Inferior parietal cortex (tissue), 1 donor: ENCODE data around the gene GADD45G.
A peak's percentile ranks its signal among the peaks of the same experiment; 100 is the strongest.

ENCODE experiments used
- DNase-seq: peaks from one replicate; pipeline ENCODE4 v3.0.0-alpha.2; 2016; ENCODE audit errors: extremely low spot score

GADD45G gene

DNA sequence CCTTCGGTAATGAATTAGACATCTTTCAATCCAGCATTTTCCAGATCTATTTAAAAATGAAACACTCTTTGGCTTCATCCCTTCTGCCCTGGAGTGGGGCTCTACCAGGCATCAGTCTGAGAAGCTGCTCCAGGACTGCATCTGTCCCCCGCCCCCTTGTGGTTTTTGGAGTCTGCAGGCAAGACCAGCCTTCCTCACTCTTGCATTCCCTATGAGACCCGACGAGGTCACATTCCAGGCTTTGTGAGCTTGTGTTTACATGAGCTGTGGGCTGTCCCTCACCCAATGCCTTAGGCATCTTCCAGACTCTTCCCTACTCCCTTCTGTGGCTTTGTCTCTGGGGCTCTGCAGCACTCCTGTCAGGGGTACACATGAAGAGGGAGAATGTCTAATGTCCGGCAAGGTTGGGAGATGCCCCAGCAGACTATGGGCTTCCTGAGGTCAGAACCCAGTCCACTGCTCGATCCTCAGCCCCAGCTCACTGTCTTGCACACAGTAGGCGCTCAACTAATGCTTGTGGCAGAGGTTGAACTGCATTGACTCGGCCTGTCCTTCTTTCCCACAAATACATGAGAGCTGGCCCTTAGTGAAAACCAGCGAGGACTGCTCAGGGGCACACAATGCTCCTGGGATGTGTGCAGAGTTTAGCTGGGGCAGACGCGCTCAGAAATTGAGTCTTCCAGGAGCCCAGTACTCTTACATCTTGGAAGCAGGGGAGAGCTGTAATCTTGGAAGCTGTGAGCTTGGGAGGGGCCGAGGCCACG lies 11.7 kb upstream of the GADD45G start:
- DNase-seq = no peak

DNA sequence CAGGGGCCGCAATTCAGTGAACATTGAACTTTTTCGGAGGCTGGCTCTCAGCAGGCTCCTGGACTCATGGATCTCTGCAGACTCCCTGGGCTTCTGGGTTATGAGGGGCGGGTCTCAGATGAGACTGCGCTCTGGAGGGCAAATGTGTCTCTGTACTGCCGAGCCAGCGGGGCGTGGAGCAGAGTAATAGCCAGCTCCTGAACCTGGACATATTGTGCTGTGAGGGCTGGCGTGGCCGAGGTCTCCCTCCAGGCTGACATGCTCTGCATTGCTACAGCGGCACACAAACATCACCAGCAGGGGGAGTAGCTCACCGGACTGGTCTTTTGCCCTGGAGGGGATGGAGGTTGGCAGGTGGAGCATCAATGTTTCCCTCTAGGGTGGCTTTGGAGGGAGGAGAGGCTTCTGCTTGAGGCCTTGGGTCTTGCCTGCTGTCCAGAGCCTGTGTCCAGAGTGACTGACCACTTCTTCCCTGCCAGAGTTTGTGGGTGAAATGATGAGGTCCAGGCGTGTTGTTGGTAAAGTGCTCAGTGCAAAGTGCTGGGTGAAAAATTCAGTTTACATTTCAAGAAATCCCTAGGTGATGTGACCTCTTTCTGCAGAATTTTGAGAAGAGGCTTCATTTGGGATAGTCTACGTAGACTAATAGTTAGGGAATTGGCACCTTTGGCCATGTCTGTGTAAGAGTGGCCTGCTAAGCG lies 10.9 kb upstream of the GADD45G start:
- DNase-seq = no peak

DNA sequence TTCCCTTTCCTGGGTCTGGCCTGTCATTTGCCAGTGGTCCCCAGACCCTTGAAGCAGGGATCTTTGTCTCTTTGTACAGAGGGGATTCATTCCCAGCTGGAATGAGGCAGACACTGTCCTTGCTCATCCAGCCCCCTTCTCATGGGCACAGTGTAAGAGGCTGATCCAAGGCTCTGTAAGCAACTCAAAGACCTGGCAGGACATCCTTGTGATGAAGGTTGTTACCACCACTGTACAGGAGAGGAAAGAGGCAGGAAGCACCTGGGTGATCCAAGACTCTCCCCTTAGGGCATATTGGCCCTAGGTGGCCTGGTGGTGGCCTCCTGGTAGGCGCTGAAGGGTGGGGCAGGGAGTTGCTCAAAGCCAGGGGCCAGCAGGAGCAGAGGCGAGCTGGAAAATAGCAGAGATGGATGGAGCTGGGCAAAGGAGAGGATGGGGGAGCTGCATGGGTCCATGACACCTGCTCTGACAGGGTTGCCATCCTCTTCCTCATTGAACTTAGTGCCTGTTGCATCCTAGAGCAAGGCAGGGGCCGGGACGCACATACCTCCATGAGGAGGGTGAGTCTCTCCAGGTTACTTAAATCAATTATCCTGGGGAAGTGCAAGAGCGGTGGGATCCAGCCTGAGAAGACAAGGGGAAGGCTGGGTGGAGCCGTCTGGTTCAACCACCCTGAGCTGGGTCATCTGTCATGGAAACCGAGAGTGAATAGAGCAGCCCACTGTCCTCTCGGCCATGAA lies 9.8 kb upstream of the GADD45G start:
- DNase-seq = no peak

DNA sequence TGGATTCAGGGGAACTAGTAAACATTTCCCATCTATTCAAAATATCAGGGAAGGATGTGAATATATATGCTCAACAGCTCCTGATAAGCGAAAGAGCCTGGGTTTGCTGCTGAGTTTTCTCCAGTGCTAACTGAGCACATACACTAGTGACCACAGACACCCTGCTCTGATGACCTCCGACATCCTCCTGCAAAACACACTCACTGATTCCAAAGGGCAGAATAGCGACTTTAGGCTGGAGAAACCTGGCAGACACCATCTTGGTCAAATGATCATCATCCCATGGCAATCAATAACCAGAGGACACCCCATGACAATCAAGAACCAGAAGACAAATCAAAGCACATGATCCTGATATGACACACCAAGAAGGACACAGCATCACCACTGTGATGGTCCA lies 9.2 kb upstream of the GADD45G start:
- no peak for DNase-seq

DNA sequence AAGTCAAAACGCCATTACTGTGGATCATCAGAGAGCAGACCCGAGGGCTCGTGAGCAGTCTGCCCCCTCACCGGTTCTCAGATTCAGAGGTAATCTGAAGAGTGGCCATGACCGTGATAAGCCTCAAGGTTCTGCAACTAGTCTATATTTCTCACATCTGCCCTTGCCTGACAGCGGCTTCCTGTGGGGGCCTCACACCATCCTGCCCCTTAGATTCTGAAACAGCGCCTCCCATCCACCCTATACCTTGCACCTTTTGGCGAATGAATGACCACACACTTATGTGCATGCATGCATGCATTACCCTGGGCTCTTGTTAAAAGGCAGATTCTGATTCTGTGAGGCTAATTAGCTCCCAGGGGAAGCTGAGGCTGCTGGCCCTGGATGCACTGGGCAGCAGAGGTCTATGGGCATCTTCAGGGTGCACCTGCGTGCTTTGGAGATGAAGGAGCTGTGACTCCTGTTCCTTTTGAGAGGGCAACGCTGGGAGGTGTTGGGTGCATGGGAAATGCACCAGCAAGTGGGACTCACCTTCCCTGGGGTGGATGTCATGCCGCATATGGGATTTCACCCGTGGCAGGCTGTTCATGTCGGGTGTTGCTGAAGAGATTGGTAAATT lies 7.8 kb upstream of the GADD45G start:
- DNase-seq = no peak

DNA sequence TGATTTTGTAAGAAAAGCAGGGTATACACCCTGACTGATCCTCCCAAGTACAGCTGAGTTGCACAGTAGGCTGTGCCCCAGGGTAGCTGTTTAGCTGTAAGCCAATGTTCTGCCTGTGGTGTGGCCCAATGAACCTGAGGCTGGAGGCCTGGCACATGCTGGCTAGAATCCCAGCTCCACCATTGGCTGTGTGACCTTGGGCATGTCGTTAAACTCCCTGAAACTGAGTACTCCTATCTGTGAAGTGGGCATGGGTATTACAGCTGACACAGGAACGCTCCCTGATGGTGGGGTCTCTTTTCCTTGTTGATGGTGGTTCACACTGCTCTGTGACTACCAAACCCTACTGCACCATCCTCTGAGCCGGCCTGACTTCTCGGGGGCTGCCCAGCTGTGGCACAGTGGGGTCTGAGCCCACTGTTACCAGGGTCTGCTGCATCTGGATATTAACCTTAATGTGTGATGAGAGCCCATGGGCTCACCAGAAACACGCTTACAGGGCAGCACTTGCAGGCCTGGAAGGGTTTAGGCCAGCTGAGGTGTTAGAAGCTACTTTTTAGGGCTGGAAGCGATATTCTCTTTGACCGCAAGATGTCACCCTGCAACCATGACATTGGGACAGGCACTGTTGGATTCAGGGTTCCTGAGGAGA lies 7.0 kb upstream of the GADD45G start:
- DNase-seq = peak; percentile 84

DNA sequence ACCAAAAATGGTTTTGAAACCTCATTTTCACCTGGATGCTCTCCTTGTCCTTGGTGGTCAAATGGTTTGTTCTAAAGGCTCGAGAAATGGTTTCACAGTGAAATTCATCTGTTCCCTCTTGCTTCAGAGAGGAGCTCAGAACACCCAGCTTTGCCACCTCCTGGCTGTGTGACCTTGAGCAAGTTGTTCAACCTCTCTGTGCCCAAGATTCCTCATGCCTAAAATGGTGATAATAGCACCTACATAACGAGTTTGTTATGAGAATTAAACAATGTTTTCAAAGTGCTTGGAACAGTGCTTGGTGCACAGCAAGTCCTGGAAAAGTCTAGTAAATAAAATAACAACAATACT lies 6.5 kb upstream of the GADD45G start:
- DNase-seq = no peak

DNA sequence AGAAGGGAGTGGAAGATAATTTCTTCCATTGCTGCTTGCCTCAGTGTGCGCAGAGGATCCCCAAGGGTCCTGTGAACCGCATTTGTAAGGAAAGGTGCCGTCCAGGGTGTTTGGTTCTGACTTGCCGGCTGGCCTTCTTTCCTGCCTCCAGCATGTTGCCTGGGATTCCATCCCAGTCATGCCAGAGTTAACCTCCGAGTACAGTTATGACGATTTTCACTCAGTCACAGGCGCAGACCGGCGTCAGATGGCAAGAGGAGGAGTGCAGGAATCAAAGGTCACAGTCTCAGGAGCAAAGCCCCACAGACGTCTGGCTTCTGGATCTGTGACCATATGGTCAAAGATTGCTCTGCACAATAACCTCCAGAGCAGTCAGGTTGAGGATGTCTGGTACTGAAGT lies 5.9 kb upstream of the GADD45G start:
- DNase-seq = no peak

DNA sequence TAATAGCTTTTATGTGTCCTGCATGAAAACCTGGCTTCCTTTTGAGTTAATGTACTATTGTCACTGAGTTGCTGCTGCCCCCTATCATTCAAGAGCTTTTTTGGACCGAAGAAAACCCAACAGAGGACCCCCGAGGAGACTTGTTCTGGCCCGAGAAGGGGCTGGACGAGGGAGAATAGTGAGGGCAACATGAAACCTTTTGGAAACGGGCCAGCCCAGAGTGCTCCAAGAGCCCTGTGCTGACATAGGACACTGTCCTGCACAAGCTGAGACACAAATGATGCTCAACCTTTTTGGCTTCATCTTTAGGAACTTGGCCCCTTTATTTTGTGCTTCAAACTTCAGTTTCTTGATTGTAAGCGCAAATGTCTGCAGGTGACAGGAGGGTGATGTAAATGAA lies 4.0 kb upstream of the GADD45G start:
- no peak for DNase-seq

DNA sequence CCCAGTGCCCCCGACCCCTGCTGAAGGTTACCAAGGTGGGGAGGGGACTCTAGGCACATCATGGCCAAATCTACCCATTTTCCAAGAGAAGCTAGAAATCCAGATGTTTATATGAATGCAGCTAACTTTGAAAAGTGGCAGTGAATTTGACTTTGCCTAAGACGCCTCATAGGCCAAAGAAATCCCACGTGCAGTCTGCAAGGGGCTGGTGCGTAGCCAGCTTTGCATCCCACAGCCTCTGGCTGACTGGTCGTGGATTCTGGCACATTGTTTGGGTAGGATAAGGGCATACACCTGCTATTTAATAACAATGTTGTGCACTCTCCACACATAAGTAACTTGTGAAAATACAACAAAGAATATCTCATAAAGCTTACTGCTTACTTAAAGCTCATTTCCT lies 3.5 kb upstream of the GADD45G start:
- no peak for DNase-seq

DNA sequence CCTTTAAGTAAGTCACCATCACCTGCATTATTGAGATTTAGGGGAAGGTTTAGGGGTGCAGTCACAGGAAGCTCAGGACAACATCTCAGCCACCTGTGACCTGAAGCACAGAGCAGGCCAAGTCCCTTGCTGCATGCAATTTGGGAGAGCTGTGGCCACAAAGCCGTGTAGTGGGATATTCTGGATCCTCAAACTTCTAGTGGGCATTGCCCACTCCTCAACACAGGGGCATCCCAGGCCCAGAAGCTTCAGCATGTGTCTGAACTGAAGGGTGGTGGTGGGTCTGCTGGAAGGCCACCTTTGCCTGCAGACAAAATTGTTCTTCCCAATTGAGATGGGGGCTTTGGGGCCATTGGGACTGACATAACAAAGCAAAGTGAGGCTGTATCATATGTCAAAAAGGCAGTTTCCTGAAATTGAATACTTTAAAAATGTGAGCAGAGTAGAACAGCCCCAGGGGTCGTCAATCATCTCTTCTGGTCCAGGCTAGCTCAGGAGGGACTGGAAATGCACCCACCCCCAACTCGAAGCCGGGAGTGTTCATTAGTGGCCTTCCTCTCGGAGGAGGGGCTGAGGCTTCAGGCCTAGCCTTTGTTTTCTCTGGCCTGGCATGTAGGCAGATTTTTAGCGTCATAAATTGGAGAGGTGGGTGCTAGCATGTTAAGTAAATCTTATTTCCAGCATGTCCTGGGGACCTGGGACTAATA lies 2.8 kb upstream of the GADD45G start:
- DNase-seq = no peak

DNA sequence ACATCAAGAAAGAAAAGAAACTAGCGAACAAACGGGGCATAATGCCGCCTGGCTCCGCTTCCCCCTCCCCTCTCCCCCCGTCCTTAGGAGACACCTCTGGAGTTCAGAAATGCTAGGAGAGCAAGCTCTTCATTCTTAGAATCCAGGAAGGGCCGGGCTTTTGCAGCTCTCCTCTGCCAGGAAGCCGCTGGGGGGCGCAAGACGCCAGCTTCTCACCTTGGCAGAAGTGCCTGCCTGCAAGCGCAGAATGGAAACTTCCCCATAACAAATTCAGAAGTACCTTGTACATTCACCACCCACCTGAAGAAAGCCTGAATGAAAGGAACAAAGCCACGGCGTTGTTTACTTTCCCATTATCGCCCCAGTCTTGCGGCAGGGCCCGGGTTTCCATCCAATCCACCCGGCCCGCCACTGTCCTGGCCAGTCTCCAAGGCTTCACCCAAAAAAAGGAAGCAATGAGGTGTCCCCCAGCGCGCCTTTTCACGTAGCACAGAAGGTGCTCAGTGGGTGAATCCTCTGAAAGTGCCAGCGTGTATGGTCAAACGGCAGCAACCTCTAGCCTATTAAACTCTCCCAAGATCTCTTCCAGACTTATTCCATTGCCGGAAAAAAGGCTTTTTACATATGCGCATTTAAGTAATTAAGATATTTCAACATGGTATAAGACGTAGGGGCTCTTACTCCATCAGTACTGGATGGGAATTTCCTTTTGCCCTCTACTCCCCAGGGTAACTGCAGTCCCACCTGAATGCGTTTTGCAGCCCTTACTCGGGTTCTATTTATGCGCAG lies 1.6 kb upstream of the GADD45G start:
- peak; percentile 90 for DNase-seq

DNA sequence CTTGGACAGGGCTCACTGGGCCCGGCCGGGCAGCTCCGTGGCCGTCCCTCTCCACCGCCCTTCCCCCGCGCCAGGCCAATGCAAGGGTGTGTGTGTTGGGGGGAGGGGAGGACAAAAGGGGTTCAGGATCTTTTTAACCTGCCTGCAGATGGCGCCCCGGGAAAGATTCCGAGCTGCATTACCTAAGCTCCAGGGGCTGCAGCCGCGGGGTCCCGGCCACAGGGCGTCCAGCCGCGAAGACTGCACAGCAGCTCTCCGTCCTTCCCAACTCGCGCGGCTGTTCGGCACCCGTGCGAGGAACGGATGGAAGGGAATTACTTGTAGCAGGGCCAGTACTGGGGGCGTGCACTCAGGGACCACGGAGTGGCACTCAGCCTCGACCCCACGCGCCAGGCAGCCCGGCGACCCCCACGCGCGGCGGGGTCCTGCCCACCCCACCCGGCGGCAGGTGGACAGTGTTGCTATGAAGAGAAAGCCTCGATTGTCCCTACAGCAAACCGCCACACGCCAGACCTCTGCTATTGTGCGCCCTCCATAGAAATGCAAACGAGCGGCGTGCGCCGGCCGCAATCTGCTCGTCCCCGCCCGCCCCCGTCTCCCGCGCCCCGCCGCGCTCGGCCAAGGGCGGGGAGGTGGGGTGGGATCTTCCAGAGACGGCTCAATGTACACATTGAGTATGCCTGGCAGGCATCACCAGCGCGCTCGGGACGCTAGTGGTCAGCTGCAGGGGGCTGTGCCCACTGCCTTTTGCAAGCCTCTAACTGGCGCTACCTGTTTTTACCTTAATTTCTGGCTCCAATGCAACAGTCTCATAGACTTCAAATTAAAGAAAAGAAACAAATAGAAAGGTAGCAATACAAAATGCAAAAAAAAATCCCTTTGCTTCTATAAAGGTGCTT lies 796 bp upstream of the GADD45G start:
- no peak for DNase-seq

DNA sequence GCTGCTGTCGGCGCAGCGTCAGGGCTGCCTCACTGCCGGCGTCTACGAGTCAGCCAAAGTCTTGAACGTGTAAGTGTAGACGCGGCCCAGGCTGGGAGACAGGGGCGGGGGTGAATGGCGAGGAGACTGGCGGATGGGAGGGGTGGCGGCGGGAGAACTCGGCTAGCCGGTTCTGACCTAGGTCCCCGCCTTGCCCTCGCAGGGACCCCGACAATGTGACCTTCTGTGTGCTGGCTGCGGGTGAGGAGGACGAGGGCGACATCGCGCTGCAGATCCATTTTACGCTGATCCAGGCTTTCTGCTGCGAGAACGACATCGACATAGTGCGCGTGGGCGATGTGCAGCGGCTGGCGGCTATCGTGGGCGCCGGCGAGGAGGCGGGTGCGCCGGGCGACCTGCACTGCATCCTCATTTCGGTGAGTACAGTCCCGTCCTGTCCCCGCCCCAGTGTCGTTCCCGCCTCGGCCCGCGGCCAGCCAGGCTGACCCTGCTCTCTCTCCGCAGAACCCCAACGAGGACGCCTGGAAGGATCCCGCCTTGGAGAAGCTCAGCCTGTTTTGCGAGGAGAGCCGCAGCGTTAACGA lies 745 bp downstream of the GADD45G start:
- DNase-seq = peak; percentile 43

DNA sequence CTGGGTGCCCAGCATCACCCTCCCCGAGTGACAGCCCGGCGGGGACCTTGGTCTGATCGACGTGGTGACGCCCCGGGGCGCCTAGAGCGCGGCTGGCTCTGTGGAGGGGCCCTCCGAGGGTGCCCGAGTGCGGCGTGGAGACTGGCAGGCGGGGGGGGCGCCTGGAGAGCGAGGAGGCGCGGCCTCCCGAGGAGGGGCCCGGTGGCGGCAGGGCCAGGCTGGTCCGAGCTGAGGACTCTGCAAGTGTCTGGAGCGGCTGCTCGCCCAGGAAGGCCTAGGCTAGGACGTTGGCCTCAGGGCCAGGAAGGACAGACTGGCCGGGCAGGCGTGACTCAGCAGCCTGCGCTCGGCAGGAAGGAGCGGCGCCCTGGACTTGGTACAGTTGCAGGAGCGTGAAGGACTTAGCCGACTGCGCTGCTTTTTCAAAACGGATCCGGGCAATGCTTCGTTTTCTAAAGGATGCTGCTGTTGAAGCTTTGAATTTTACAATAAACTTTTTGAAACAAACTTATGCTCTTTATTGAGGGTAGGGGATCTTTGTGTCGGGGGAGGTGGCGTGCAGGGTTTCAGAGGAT lies 1.3 kb downstream of the GADD45G start:
- peak; percentile 56 for DNase-seq

DNA sequence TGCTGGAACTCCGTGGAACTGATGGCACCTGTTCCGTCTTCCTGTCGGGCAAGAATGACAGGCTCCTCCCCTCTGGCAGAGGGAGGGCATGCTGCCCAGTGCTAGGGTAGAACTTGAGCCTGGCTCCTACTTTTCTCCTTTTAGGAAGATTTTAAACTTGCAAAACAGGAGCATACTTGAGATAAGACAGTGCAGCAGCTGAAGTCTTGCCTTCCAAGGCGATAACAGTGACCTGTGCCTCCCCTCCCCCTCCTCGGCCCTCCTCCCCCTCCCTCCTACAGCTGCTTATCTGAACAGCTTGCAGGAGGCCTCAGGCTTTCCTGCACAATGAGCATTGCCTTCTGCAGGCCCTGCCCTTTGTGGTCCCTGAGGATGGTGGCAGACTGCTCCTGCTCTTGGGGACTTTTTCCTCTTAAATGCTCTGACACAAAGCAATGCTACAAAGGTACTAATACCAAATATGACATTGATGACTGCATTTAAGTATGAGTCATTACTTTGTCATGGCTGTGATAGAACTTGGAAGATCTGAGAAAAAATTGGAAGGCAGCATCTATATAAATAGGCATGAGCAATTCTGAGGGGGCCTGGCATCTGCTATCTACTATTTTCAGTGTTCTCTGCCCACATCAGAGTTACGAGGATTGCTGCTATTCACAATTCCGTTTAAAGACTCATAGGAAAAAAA lies 2.0 kb downstream of the GADD45G start:
- peak; percentile 49 for DNase-seq

DNA sequence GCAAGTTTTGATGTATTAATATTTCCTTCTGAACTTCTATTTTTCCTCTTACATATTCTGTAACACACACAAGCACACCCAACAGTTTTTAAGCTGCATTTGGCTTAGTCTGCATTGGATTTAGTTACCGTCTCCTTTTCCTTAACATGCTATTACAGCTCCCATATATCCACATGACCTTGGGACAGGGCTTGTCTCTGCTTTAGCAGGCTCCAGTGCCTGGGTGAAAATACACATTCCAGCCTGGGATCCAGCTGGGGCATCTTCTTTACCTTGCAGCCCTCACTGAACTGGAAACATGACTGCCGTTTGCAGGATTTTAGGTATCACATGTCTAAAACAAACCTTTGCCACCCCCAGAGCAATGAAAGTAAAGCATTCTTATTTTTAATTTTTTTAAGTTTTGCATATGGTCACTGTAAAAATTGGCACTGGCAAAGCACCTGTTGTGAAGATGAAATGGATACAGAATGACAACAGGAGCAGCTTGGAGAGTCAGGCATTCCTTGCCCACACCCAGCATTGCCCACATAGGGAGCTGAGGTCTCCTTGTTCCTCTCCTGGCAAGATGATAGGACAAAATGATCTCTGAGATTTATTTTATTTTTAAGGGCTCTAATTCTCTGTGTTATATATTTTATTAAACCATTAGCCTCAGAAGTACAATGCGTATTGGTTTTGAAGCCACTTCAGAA lies 4.0 kb downstream of the GADD45G start:
- no peak for DNase-seq
